GM06990 (cell line): ENCODE measurements around the gene TEF.

Experiments used
- DNase-seq: peaks from one replicate; pipeline ENCODE4 v3.0.0-alpha.2; 2011; ENCODE audit not compliant: insufficient read length; ENCODE audit errors: extremely low read depth
- H3K27me3 ChIP-seq: replicated peaks from 2 replicates; pipeline ENCODE4 v1.6.0; 2011; ENCODE audit warnings: low read length; ENCODE audit not compliant: control insufficient read depth, insufficient read depth
- H3K36me3 ChIP-seq: 2 replicates; pipeline ENCODE4 v1.5.1; 2011; ENCODE audit warnings: low read length; ENCODE audit not compliant: control insufficient read depth, insufficient read depth
- H3K4me3 ChIP-seq: replicated peaks from 2 replicates; pipeline ENCODE4 v1.5.1; 2011; ENCODE audit warnings: low read depth, mild to moderate bottlenecking, control low read depth, low read length
- CTCF ChIP-seq: IDR thresholded peaks from 2 replicates; pipeline ENCODE4 v1.5.1; 2011; ENCODE audit warnings: low read length, control low read depth, mild to moderate bottlenecking, inconsistent platforms; ENCODE audit not compliant: insufficient read depth, poor library complexity, severe bottlenecking

The TEF gene

GRCh38 chr22:41447435-41448188 is 65.9 kb downstream of the TEF start:
- TF ChIP-seq CTCF = no peak
- peak; percentile 74 for DNase-seq
- Histone ChIP-seq H3K27me3 (no peaks in the 10 kb centered on the region), H3K4me3 (peak overlapping the region; percentile 96), H3K36me3 (peaks cover 2% of the 10 kb centered on the region; the same call in 1 of the 2 replicates)

- DNase-seq = peak; percentile 94
- no peaks in the 10 kb centered on the region for H3K36me3 ChIP-seq
- no peaks in the 10 kb centered on the region for H3K27me3 ChIP-seq
- peak overlapping the region; percentile 96 for H3K4me3 ChIP-seq
- no peak for TF ChIP-seq CTCF
Observed at GRCh38 chr22:41448189-41448808, 66.6 kb downstream of the TEF start.
